Limb (tissue), 2 donors: ENCODE data around the gene COX5B.
A peak's percentile ranks its signal among the peaks of the same experiment; 100 is the strongest.

Experiments
- DNase-seq, 2 donors: peaks; one replicate each; pipeline ENCODE4 v3.0.0-alpha.2; 2016; ENCODE audit errors: extremely low spot score in 2 of 2

COX5B gene

DNA sequence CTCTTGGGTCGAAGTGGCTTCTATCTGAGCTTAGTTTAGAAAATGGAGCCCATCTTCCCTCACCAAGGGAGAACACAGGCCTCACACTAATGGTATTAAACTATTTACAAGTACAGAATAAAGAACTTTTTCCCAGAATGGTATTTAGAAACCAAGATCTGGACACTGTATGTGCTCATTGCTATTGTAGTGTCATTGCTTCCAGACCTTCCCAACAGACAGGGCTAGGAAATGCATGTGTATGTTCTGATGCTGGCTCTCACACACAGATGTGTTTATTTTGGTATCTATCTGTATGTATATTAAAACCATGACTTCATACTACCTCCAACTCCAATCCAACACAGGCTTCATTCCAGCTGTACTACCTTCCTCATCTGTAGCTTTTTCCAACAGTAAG is 8.0 kb downstream of the COX5B start:
- DNase-seq: no peak

- DNase-seq: no peak
These were observed 8.4 kb downstream of the COX5B start for GRCh38 chr2:97654309-97654708.

- no peak for DNase-seq
These were observed 8.9 kb downstream of the COX5B start for GRCh38 chr2:97654791-97655190.

GRCh38 chr2:97656129-97656755 is 10.4 kb downstream of the COX5B start:
- DNase-seq: no peak

DNA sequence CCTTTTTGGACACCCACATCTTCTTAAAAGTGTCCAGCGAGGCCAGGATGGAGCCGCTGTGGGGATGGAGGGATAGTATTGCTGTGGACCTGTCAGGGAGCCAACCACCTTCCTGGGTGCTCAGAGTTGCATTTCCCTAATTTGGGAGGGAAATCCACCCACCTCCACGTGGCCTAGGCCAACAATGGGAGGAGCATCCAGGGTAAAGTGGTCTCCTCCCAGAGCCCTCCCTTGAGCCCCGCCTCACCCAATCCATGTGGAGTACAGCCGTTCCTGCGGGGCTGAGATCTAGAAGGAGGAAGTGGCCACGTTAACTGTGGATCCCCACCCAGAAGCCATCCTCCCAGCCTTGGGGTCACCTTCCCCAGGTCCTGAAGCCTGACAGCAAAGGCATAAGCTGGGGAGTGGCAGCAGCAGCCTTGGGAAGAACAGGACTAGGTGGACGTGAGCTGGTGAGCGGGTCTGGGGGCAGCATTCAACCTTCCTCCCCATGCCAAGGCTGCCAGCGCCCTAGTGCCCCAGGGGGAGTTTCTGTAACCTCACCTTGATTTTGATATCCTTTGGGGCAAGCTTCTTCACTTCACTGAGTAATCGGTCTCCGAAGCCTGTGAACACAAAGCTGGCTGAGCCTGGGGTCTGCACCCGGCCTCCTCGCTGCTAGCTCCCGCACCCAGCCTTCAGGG is 11.2 kb downstream of the COX5B start:
- DNase-seq: no peak

GRCh38 chr2:97657986-97658690 is 12.3 kb downstream of the COX5B start:
- DNase-seq: no peak

DNA sequence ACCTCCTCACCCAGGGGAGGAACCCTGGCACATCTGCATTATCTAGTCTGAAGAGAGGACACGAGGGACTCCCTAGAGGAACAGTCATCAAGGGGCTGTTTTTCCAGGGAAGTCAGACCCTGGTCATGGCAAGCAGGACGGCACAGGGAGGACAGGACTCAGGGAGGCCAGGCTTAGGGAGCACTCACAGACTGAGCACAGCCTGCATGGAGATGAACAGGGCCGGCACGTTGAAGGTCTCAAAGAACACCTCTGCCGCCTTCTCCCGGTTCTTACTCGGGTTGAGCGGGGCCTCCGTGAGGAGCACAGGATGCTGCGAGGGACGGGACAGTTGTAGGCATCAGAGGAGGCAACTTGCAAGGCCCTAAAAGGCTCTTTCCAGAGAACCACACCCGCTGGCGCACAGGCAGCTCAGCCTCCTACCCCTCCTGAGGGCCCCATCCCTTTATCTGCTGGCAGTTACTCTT is 12.9 kb downstream of the COX5B start:
- no peak for DNase-seq

- DNase-seq: no peak
These were observed 13.6 kb downstream of the COX5B start for GRCh38 chr2:97659256-97660043.

DNA sequence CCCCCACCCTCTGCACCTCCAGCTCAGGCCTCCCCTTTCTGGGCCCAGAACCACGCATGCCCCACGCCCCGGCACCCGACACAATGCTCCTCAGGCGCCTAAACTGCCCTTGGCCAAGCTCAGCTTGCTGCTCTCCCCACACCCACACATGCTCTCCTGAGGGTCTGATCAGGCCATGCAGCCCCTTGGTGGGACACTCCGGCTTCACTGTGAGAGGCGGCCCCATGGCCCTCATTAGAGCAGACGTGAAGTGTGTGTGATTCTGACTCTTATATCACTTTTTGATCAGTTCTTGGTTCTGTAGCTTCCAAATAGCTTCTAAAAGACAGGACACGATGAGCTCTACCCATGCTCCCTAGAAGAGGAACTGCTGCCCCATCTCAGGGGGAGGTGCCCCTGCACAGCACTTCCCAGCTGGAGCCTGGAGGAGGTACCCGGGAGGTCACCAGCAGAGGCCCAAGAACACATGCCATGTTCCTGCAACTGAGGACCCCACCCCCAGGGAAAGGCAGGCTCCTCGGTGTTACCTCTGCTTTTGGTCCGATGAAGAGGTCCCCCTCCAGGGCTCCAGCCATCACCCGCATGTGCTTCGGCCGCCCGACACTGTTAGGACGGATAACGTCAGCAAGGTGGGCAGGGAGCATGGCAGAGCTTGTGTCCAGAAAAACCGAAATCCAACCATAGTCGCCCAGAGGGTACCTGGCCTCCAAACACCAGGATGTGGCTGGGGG is 14.3 kb downstream of the COX5B start:
- no peak for DNase-seq

GRCh38 chr2:97660775-97661389 is 15.0 kb downstream of the COX5B start:
- DNase-seq: no peak

DNA sequence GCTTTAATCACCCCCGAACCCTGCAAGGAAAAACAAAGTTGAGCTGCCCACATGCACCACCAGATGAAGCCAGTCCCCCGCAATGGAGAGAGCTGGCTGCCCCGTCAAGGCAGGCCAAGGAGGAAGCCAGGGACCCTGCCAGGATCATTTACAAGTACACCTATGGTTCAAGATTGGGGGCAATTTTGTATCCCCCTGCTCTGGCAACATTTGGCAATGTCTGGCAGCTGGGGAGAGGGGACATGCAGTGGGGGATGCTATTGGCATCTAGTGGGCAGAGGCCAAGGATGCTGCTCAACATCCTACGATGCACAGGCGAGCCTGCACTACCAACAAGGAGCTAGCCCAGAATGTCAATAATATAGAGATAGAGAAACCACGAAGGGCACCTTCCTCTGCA is 16.1 kb downstream of the COX5B start:
- no peak for DNase-seq

DNA sequence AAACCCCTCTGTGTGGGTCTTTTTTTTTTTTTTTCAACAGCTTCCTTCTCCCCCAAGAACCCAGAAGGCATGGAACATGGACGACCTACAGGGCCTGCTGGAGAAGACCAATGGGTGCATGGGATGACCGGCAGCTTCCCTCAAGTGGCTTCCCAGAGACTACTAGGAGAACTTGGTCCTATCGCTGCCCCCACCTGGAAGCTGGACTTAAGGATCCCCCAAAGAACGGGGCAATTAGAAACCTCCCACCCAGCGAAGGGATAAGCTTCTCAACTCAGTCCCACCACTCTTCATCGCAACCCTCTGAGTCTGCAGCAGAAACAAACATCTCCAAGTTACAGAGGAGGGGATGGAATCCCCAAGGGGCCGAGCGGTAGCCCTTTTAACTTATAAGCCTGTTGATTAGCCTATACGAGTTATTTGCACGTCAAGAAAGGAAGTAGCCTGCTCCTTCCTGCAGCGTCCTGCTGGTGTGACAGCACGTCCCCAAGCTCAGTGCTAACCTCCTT is 16.6 kb downstream of the COX5B start:
- no peak for DNase-seq

- peak; percentile 70 to 81 for DNase-seq
These were observed 17.2 kb downstream of the COX5B start for GRCh38 chr2:97662895-97663625.

GRCh38 chr2:97663626-97663961 is 17.7 kb downstream of the COX5B start:
- no peak for DNase-seq

GRCh38 chr2:97663962-97664635 is 18.2 kb downstream of the COX5B start, which contains the start of gene ACTR1B:
TSS of gene ACTR1B (minus strand) at chr2:97664044. CDS start at chr2:97663890, 154 bp downstream.
- peak; percentile 98 to 99 for DNase-seq

DNA sequence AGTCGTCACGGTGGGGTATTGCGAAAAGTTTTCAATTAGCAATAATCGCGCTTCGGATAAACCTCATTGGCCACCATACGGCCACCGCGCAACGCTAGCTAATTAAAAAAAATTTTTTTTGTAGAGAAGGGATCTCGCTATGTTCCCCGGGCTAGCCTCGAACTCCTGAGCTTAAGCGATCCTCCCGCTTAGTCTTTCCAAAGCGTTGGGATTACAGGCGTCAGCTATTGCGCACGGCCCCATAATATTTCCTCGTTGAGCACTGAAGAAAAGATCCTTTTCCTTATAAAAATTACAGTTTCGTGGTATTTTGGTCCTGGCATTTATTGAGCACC is 18.7 kb downstream of the COX5B start:
- DNase-seq: peak in 1 of 2 donors; percentile 6

GRCh38 chr2:97669448-97669847 is 23.6 kb downstream of the COX5B start, which contains the start of gene C2orf92:
TSS of gene C2orf92 (plus strand) at chr2:97669713. CDS start at chr2:97669789, 76 bp downstream.
- DNase-seq: no peak

DNA sequence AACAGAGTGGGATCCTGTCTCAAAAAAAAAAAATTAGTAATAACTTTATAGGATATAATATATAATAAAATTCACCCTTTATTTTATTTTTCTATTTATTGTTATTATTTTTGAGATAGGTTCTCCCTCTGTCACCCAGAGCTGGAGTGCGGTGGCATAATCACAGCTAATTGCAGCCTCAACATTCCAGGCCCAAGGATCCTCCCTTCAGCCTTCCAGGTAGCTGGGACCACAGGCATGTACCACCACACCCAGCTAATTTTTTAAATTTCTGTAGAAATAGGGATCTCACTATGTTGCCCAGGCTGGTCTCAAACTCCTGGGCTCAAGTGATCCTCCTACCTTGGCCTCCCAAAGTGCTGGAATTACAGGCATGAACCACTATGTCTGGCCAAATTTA is 24.6 kb downstream of the COX5B start:
- DNase-seq: no peak

- DNase-seq: no peak
These were observed 25.7 kb downstream of the COX5B start for GRCh38 chr2:97671526-97671925.
